ENCODE measurements around the gene EGLN1. TPM values are rescaled to one million over a fixed set of nuclear protein-coding genes. Genes with fewer than 3 reads are reported as not detected.

Gene EGLN1
- total RNA-seq, 1 donor from 2014 or later: 23.6 TPM

GRCh38 chr1:231418741-231419107 is 3.4 kb downstream of the EGLN1 start:
- Histone ChIP-seq H3K4me3 (ENCODE audit: low read depth, low read length) (peak overlapping the region; percentile 91), H3K27me3 (ENCODE audit: control insufficient read depth, insufficient read depth, low read length) (no peaks in the 10 kb centered on the region), H3K36me3 (ENCODE audit: control insufficient read depth, insufficient read depth, low read length) (no peaks in the 10 kb centered on the region)
- DNase-seq (ENCODE audit: low read depth): no peak
- no peak for TF ChIP-seq CTCF (IDR thresholded peaks at IDR 0.05; ENCODE audit: insufficient read depth, low read length, poor library complexity, severe bottlenecking)

- no peak for DNase-seq (ENCODE audit: low read depth)
- no peak for TF ChIP-seq CTCF (IDR thresholded peaks at IDR 0.05; ENCODE audit: insufficient read depth, low read length, poor library complexity, severe bottlenecking)
- no peaks in the 10 kb centered on the region for H3K36me3 ChIP-seq (ENCODE audit: control insufficient read depth, insufficient read depth, low read length)
- H3K27me3 ChIP-seq (ENCODE audit: control insufficient read depth, insufficient read depth, low read length): no peaks in the 10 kb centered on the region
- peak overlapping the region; percentile 91 for H3K4me3 ChIP-seq (ENCODE audit: low read depth, low read length)
Observed at GRCh38 chr1:231418101-231418740, 3.9 kb downstream of the EGLN1 start.

GRCh38 chr1:231417513-231417912 is 4.6 kb downstream of the EGLN1 start:
- no peaks in the 10 kb centered on the region for H3K27me3 ChIP-seq (ENCODE audit: control insufficient read depth, insufficient read depth, low read length)
- TF ChIP-seq CTCF (IDR thresholded peaks at IDR 0.05; ENCODE audit: insufficient read depth, low read length, poor library complexity, severe bottlenecking): no peak
- DNase-seq (ENCODE audit: low read depth): no peak
- peak overlapping the region; percentile 7 for H3K4me3 ChIP-seq (ENCODE audit: low read depth, low read length)
- H3K36me3 ChIP-seq (ENCODE audit: control insufficient read depth, insufficient read depth, low read length): no peaks in the 10 kb centered on the region

GRCh38 chr1:231416901-231417300 is 5.2 kb downstream of the EGLN1 start:
- Histone ChIP-seq H3K4me3 (ENCODE audit: low read depth, low read length) (no peak overlapping the region), H3K36me3 (ENCODE audit: control insufficient read depth, insufficient read depth, low read length) (no peaks in the 10 kb centered on the region)

GRCh38 chr1:231415018-231415583 is 7.0 kb downstream of the EGLN1 start:
- no peak for DNase-seq (ENCODE audit: low read depth)
- no peak for TF ChIP-seq CTCF (IDR thresholded peaks at IDR 0.05; ENCODE audit: insufficient read depth, low read length, poor library complexity, severe bottlenecking)
- Histone ChIP-seq H3K36me3 (ENCODE audit: control insufficient read depth, insufficient read depth, low read length) (no peaks in the 10 kb centered on the region), H3K27me3 (ENCODE audit: control insufficient read depth, insufficient read depth, low read length) (no peaks in the 10 kb centered on the region), H3K4me3 (ENCODE audit: low read depth, low read length) (no peak overlapping the region)

More at GRCh38 chr1:231416901-231417300, 5.2 kb downstream of the EGLN1 start:
- H3K27me3 ChIP-seq (ENCODE audit: control insufficient read depth, insufficient read depth, low read length): no peaks in the 10 kb centered on the region
- DNase-seq (ENCODE audit: low read depth): no peak
- TF ChIP-seq CTCF (IDR thresholded peaks at IDR 0.05; ENCODE audit: insufficient read depth, low read length, poor library complexity, severe bottlenecking): no peak
